SU-DHL-6 (cell line): ENCODE measurements around the gene TNIK.

Experiments used
- H2AFZ ChIP-seq: fragments of 200-600 bp; sonication (generic); 2 replicates; pipeline ENCODE4 v1.6.1; 2014; ENCODE audit warnings: low read depth, mild to moderate bottlenecking, moderate library complexity, mixed read lengths, antibody characterized with exemption, low read length; ENCODE audit not compliant: severe bottlenecking
- H3F3A ChIP-seq: fragments of 200-600 bp; shearing (Covaris generic); 2 replicates; pipeline ENCODE4 v1.6.0; 2016; ENCODE audit warnings: antibody characterized with exemption, mild to moderate bottlenecking; ENCODE audit not compliant: insufficient read depth
- H3K27ac ChIP-seq: fragments of 200-600 bp; sonication (generic); 2 replicates; pipeline ENCODE4 v1.5.1; 2016; ENCODE audit warnings: low read depth, mild to moderate bottlenecking, low read length, moderate library complexity, mixed read lengths
- H3K27me3 ChIP-seq: fragments of 200-600 bp; sonication (generic), shearing (Covaris generic); 2 replicates; pipeline ENCODE4 v1.6.0; 2014; ENCODE audit warnings: mild to moderate bottlenecking, low read length
- H3K36me3 ChIP-seq: fragments of 200-600 bp; sonication (generic); 2 replicates; pipeline ENCODE4 v1.6.1; 2014; ENCODE audit warnings: mild to moderate bottlenecking, low read length, mixed read lengths
- H3K4me2 ChIP-seq: fragments of 300-600, 200-600 bp; shearing (Covaris generic), sonication (generic); 2 replicates; pipeline ENCODE4 v1.6.0; 2014; ENCODE audit warnings: low read length, low read depth, mild to moderate bottlenecking; ENCODE audit not compliant: poor library complexity, severe bottlenecking
- H3K4me3 ChIP-seq: fragments of 200-600 bp; sonication (generic); 2 replicates; pipeline ENCODE4 v1.5.1; 2014; ENCODE audit warnings: antibody characterized with exemption, low read length, mild to moderate bottlenecking, mixed read lengths; ENCODE audit not compliant: insufficient read depth, poor library complexity, severe bottlenecking
- H3K79me2 ChIP-seq: fragments of 200-600 bp; sonication (generic); 2 replicates; pipeline ENCODE4 v1.6.1; 2014; ENCODE audit warnings: mild to moderate bottlenecking, low read length, moderate library complexity; ENCODE audit not compliant: insufficient read depth
- H3K9ac ChIP-seq: fragments of 200-600 bp; sonication (generic); 2 replicates; pipeline ENCODE4 v1.7.0; 2014; ENCODE audit warnings: mild to moderate bottlenecking, low read length
- H3K9me2 ChIP-seq: fragments of 200-600 bp; sonication (generic); replicated peaks from 2 replicates; pipeline ENCODE4 v1.6.1; 2014; ENCODE audit warnings: low read length; ENCODE audit not compliant: insufficient read depth
- H3K9me3 ChIP-seq: fragments of 200-600 bp; sonication (generic); 2 replicates; pipeline ENCODE4 v1.6.1; 2014; ENCODE audit warnings: low read length, mixed read lengths; ENCODE audit not compliant: insufficient read depth
- H4K20me1 ChIP-seq: fragments of 200-600 bp; sonication (generic); 2 replicates; pipeline ENCODE4 v1.6.1; 2014; ENCODE audit warnings: low read depth, mild to moderate bottlenecking, antibody characterized with exemption, low read length, moderate library complexity, mixed read lengths
- EZH2phosphoT487 ChIP-seq: fragments of 200-600 bp; sonication (generic), shearing (Covaris generic); conservative IDR thresholded peaks from 2 replicates; pipeline ENCODE4 v1.6.1; 2018; ENCODE audit warnings: mild to moderate bottlenecking, antibody characterized with exemption, low read length, moderate library complexity, mixed read lengths
- TF ChIP-seq, protein P1 (sequence below): fragments of 200-600 bp; sonication (generic); IDR thresholded peaks from one replicate; pipeline ENCODE4 v1.5.1; 2017; ENCODE audit warnings: antibody characterized with exemption, mild to moderate bottlenecking, low read length, moderate library complexity; ENCODE audit not compliant: insufficient read depth, poor library complexity, severe bottlenecking

Gene TNIK

DNA sequence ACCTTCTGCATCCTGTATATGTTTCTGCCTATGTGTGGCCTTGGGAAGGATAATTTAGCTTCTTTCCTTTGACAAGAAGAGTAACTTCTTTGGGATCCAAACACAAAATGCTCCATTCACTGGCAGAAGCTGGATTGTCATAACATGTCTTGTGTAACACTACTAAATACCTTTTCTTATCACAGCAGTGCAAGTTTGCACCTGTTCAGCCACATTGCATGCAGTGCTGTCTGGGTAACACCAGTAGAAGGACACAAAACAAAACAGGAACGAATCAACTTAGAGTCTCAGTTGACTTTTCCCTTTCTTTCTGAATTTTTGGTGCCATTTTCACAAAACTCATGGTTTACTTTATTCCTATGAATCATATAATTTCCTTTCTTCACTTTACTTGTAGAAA is 43.6 kb upstream of the TNIK start:
- Histone ChIP-seq H3K9me2 (no peaks in the 10 kb centered on the region), H3K27ac (no peak overlapping the region), H3K4me3 (no peak overlapping the region), H3F3A (no peaks in the 10 kb centered on the region), H3K79me2 (no peaks in the 10 kb centered on the region), H3K36me3 (no peaks in the 10 kb centered on the region), H3K27me3 (no peaks in the 10 kb centered on the region), H3K4me2 (no peak overlapping the region), H4K20me1 (no peaks in the 10 kb centered on the region), H3K9me3 (no peaks in the 10 kb centered on the region), H2AFZ (no peak overlapping the region), H3K9ac (no peak overlapping the region)
- no peak for TF ChIP-seq EZH2phosphoT487
- TF ChIP-seq, protein P1, sequence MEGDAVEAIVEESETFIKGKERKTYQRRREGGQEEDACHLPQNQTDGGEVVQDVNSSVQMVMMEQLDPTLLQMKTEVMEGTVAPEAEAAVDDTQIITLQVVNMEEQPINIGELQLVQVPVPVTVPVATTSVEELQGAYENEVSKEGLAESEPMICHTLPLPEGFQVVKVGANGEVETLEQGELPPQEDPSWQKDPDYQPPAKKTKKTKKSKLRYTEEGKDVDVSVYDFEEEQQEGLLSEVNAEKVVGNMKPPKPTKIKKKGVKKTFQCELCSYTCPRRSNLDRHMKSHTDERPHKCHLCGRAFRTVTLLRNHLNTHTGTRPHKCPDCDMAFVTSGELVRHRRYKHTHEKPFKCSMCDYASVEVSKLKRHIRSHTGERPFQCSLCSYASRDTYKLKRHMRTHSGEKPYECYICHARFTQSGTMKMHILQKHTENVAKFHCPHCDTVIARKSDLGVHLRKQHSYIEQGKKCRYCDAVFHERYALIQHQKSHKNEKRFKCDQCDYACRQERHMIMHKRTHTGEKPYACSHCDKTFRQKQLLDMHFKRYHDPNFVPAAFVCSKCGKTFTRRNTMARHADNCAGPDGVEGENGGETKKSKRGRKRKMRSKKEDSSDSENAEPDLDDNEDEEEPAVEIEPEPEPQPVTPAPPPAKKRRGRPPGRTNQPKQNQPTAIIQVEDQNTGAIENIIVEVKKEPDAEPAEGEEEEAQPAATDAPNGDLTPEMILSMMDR, result no peak

DNA sequence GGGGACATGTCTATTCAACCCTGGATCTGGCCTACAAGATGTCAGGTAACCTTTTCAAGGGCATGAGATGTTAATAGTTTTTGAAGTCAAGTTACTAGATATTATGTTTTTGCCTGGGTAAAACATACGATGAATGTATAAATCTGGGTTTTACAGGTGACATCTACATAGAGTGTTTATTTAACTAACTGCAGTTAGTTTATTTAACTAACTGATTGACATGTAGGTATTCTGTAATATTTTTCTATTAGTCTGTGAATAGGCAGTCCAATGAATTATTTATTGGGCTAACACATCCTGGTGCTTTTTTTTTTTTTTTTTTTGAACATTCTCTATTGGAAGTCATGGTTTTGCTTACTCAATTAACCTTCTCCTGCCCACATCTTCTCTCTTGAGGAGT is 38.7 kb upstream of the TNIK start:
- Histone ChIP-seq H3F3A (no peaks in the 10 kb centered on the region), H3K9me2 (no peaks in the 10 kb centered on the region), H3K4me2 (no peak overlapping the region), H3K27me3 (no peaks in the 10 kb centered on the region), H3K36me3 (no peaks in the 10 kb centered on the region), H2AFZ (no peak overlapping the region), H3K27ac (no peak overlapping the region), H4K20me1 (no peaks in the 10 kb centered on the region), H3K9ac (no peak overlapping the region), H3K4me3 (no peak overlapping the region), H3K79me2 (no peaks in the 10 kb centered on the region), H3K9me3 (no peaks in the 10 kb centered on the region)
- no peak for TF ChIP-seq EZH2phosphoT487
- TF ChIP-seq, protein P1, result no peak

DNA sequence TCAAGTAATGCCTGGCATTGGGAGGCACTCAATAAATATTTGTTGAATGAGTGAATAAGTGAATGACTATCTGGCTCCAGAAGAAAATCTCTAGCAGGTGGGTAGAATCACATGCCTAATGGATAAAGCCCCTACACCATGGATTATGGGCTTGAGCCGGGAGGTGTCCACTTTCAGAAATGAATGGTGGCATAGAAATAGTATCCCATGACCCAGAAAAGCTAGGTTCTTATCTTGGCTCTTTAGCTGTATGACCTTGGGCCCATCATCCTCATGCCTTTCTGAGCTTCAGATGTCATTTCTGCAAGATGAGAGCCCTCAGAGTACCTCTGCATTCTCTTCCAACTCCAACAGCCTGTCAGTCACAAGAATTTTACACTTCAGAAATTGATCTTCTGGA is 37.3 kb upstream of the TNIK start:
- Histone ChIP-seq H3K27me3 (no peaks in the 10 kb centered on the region), H4K20me1 (no peaks in the 10 kb centered on the region), H3K36me3 (no peaks in the 10 kb centered on the region), H3K9ac (no peak overlapping the region), H3K9me2 (no peaks in the 10 kb centered on the region), H3K9me3 (no peaks in the 10 kb centered on the region), H3K79me2 (no peaks in the 10 kb centered on the region), H3K4me2 (no peak overlapping the region), H3F3A (no peaks in the 10 kb centered on the region), H2AFZ (no peak overlapping the region), H3K4me3 (no peak overlapping the region), H3K27ac (no peak overlapping the region)
- TF ChIP-seq, protein P1, result no peak
- no peak for TF ChIP-seq EZH2phosphoT487
